Suprapubic skin (tissue), 3 donors: Measurements from ENCODE around the gene FERMT2.

Experiments used
- POLR2A ChIP-seq, 2 donors: fragments of 450-650 bp; IDR thresholded peaks; one replicate each; pipeline ENCODE4 v1.6.1; 2017; ENCODE audit warnings: antibody characterized with exemption in 2 of 2, mild to moderate bottlenecking in 2 of 2, moderate library complexity in 2 of 2
- TF ChIP-seq, protein P1 (sequence below), 2 donors: fragments of 200-600 bp in 1 of 2; fragments of 450-650 bp in 1 of 2; sonication (generic) in 1 of 2; IDR thresholded peaks; one replicate each; pipeline ENCODE4 v1.5.1; 2016 to 2019; ENCODE audit warnings: antibody characterized with exemption in 2 of 2, mild to moderate bottlenecking in 1 of 2, moderate library complexity in 1 of 2

DNA sequence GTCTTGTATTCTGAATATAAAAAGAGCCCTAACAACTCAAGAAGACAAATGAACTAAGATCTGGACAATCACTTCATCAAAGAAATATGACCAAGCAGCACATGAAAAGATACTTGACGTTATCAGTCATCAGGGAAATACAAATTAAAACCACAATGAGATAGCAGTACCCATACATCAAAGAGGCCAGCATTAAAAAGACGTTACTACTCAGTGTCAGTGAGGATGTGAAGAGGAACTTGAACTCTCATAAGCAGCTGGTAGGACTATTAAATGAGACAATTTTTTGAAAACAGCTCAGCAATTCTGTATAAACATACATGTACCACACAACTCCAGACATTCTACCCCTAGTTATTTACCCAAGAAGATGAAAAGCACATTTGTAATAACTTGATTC lies 55.9 kb downstream of the FERMT2 start:
- no peak for TF ChIP-seq POLR2A (IDR thresholded peaks at IDR 0.05)
- TF ChIP-seq, protein P1, sequence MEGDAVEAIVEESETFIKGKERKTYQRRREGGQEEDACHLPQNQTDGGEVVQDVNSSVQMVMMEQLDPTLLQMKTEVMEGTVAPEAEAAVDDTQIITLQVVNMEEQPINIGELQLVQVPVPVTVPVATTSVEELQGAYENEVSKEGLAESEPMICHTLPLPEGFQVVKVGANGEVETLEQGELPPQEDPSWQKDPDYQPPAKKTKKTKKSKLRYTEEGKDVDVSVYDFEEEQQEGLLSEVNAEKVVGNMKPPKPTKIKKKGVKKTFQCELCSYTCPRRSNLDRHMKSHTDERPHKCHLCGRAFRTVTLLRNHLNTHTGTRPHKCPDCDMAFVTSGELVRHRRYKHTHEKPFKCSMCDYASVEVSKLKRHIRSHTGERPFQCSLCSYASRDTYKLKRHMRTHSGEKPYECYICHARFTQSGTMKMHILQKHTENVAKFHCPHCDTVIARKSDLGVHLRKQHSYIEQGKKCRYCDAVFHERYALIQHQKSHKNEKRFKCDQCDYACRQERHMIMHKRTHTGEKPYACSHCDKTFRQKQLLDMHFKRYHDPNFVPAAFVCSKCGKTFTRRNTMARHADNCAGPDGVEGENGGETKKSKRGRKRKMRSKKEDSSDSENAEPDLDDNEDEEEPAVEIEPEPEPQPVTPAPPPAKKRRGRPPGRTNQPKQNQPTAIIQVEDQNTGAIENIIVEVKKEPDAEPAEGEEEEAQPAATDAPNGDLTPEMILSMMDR (IDR thresholded peaks at IDR 0.05), result no peak
